ENCODE measurements around the gene NUP188. TPM values are rescaled to one million over a fixed set of nuclear protein-coding genes. Genes with fewer than 3 reads are reported as not detected.

NUP188 gene
- total and polyA plus RNA-seq, 2 of the 13 experiments (the other 11 are each of a cell fraction or from before 2014, with no cell fraction given): 28.0 to 38.5 TPM

GRCh38 chr9:128921881-128922763 is 25.4 kb upstream of the NUP188 start (continued):
- peak; percentile 46; the same call in 1 of the 2 replicates for TF ChIP-seq ARNTL (CRISPR knock-in tag; IDR thresholded peaks at IDR 0.05)
- no peak for TF ChIP-seq NONO (IDR thresholded peaks at IDR 0.05)
- 0 out of 2 replicates have a peak, but pooled peaks have one; percentile 51 for TF ChIP-seq NONO (CRISPR knock-in tag; conservative IDR thresholded peaks at IDR 0.05)
- no peak for TF ChIP-seq ZNF780A (CRISPR knock-in tag; IDR thresholded peaks at IDR 0.05)
- no peak for TF ChIP-seq RARG (CRISPR knock-in tag; IDR thresholded peaks at IDR 0.05; ENCODE audit: low read depth)
- no peak for TF ChIP-seq ZNF34 (CRISPR knock-in tag; IDR thresholded peaks at IDR 0.05; ENCODE audit: borderline replicate concordance)
- TF ChIP-seq KMT2B (CRISPR knock-in tag; IDR thresholded peaks at IDR 0.05): 0 out of 2 replicates have a peak, but pooled peaks have one; percentile 25
- no peak for TF ChIP-seq ZFP36 (IDR thresholded peaks at IDR 0.05; ENCODE audit: borderline replicate concordance, low read depth, low read length, partially characterized antibody)
- TF ChIP-seq ZNF691 (CRISPR knock-in tag; IDR thresholded peaks at IDR 0.05; ENCODE audit: borderline replicate concordance, low read depth): no peak
- 0 out of 2 replicates have a peak, but pooled peaks have one; percentile 17 for TF ChIP-seq ZNF280D (CRISPR knock-in tag; IDR thresholded peaks at IDR 0.05)
- no peak for TF ChIP-seq NR0B2 (CRISPR knock-in tag; IDR thresholded peaks at IDR 0.05)
- no peak for TF ChIP-seq ZFAT (CRISPR knock-in tag; conservative IDR thresholded peaks at IDR 0.05)
- no peak for TF ChIP-seq ZNF644 (CRISPR knock-in tag; IDR thresholded peaks at IDR 0.05; ENCODE audit: low read depth)
- peak; percentile 9; the same call in 1 of the 2 replicates for TF ChIP-seq HNF1B (CRISPR knock-in tag; IDR thresholded peaks at IDR 0.05)
- no peak for TF ChIP-seq AKAP8 (CRISPR knock-in tag; IDR thresholded peaks at IDR 0.05)
- no peak for TF ChIP-seq ARNT (IDR thresholded peaks at IDR 0.05)
- peak; percentile 80 for TF ChIP-seq ZBTB7B (CRISPR knock-in tag; IDR thresholded peaks at IDR 0.05)
- TF ChIP-seq PLRG1 (conservative IDR thresholded peaks at IDR 0.05): no peak
- TF ChIP-seq DRAP1 (CRISPR knock-in tag; IDR thresholded peaks at IDR 0.05): peak; percentile 10; the same call in 1 of the 2 replicates
- 0 out of 2 replicates have a peak, but pooled peaks have one; percentile 27 for TF ChIP-seq ZNF335 (CRISPR knock-in tag; IDR thresholded peaks at IDR 0.05)
- TF ChIP-seq ZFP41 (CRISPR knock-in tag; IDR thresholded peaks at IDR 0.05; ENCODE audit: borderline replicate concordance): no peak
- TF ChIP-seq ZNF724P (CRISPR knock-in tag; IDR thresholded peaks at IDR 0.05; ENCODE audit: borderline replicate concordance): no peak
- TF ChIP-seq TP53 (CRISPR knock-in tag; conservative IDR thresholded peaks at IDR 0.05): peak; percentile 1; the same call in 1 of the 2 replicates
- 0 out of 2 replicates have a peak, but pooled peaks have one; percentile 24 for TF ChIP-seq KLF11 (CRISPR knock-in tag; IDR thresholded peaks at IDR 0.05)

All from HepG2 (cell line).